ENCODE results near the gene UMODL1.

UMODL1 gene

GRCh38 chr21:42056996-42057689 lies 14.0 kb upstream of the UMODL1 start:
- no peak for DNase-seq (ENCODE audit: low read depth)

GRCh38 chr21:42057851-42058437 lies 13.2 kb upstream of the UMODL1 start:
- DNase-seq (ENCODE audit: low read depth) = no peak
- no peak overlapping the region for H3K4me3 ChIP-seq (ENCODE audit: low read depth, low read length)

More at GRCh38 chr21:42056996-42057689, 14.0 kb upstream of the UMODL1 start:
- no peak overlapping the region for H3K4me3 ChIP-seq (ENCODE audit: low read depth, low read length)

GRCh38 chr21:42058631-42059111 lies 12.4 kb upstream of the UMODL1 start:
- H3K4me3 ChIP-seq (ENCODE audit: low read depth, low read length) = no peak overlapping the region
- DNase-seq (ENCODE audit: low read depth) = no peak

- no peak overlapping the region for H3K4me3 ChIP-seq (ENCODE audit: low read depth, low read length)
- no peak for DNase-seq (ENCODE audit: low read depth)
Measured at GRCh38 chr21:42059141-42059540, 12.0 kb upstream of the UMODL1 start.

GRCh38 chr21:42059721-42060120 lies 11.4 kb upstream of the UMODL1 start:
- no peak for DNase-seq (ENCODE audit: low read depth)
- no peak overlapping the region for H3K4me3 ChIP-seq (ENCODE audit: low read depth, low read length)

- no peak overlapping the region for H3K4me3 ChIP-seq (ENCODE audit: low read depth, low read length)
- DNase-seq (ENCODE audit: low read depth) = no peak
Measured at GRCh38 chr21:42060166-42060565, 11.0 kb upstream of the UMODL1 start.

GRCh38 chr21:42061195-42061985 lies 9.7 kb upstream of the UMODL1 start:
- no peak for DNase-seq (ENCODE audit: low read depth)
- H3K4me3 ChIP-seq (ENCODE audit: low read depth, low read length) = no peak overlapping the region

GRCh38 chr21:42061986-42062235 lies 9.2 kb upstream of the UMODL1 start:
- DNase-seq (ENCODE audit: low read depth) = no peak
- H3K4me3 ChIP-seq (ENCODE audit: low read depth, low read length) = no peak overlapping the region

GRCh38 chr21:42062236-42063022 lies 8.7 kb upstream of the UMODL1 start:
- DNase-seq (ENCODE audit: low read depth) = no peak

GRCh38 chr21:42063191-42063570 lies 7.9 kb upstream of the UMODL1 start:
- no peak overlapping the region for H3K4me3 ChIP-seq (ENCODE audit: low read depth, low read length)
- no peak for DNase-seq (ENCODE audit: low read depth)

More at GRCh38 chr21:42062236-42063022, 8.7 kb upstream of the UMODL1 start:
- no peak overlapping the region for H3K4me3 ChIP-seq (ENCODE audit: low read depth, low read length)

- DNase-seq (ENCODE audit: low read depth) = no peak
- no peak overlapping the region for H3K4me3 ChIP-seq (ENCODE audit: low read depth, low read length)
Measured at GRCh38 chr21:42063571-42064521, 7.3 kb upstream of the UMODL1 start.

- DNase-seq (ENCODE audit: low read depth) = no peak
- no peak overlapping the region for H3K4me3 ChIP-seq (ENCODE audit: low read depth, low read length)
Measured at GRCh38 chr21:42066521-42066920, 4.6 kb upstream of the UMODL1 start.

- DNase-seq (ENCODE audit: low read depth) = no peak
- H3K4me3 ChIP-seq (ENCODE audit: low read depth, low read length) = no peak overlapping the region
Measured at GRCh38 chr21:42067531-42068255, 3.4 kb upstream of the UMODL1 start.

GRCh38 chr21:42068256-42068545 lies 2.9 kb upstream of the UMODL1 start:
- no peak overlapping the region for H3K4me3 ChIP-seq (ENCODE audit: low read depth, low read length)
- no peak for DNase-seq (ENCODE audit: low read depth)

- no peak overlapping the region for H3K4me3 ChIP-seq (ENCODE audit: low read depth, low read length)
- no peak for DNase-seq (ENCODE audit: low read depth)
Measured at GRCh38 chr21:42068592-42068991, 2.5 kb upstream of the UMODL1 start.

GRCh38 chr21:42069327-42069726 lies 1.8 kb upstream of the UMODL1 start:
- H3K4me3 ChIP-seq (ENCODE audit: low read depth, low read length) = no peak overlapping the region
- no peak for DNase-seq (ENCODE audit: low read depth)

GRCh38 chr21:42069843-42070242 lies 1.3 kb upstream of the UMODL1 start:
- no peak for DNase-seq (ENCODE audit: low read depth)
- no peak overlapping the region for H3K4me3 ChIP-seq (ENCODE audit: low read depth, low read length)
